NCI-H82 treated with DMSO at 0.1 percent for 48 hours (cell line): ENCODE results near the gene SPATA12.
"Not testable (repeated sequence)": the region's sequence is repeated elsewhere in the genome, so short reads cannot be mapped to it uniquely, and the experiment has no call there.

Source experiments
- DNase-seq: peaks from one replicate; lab custom pipeline; 2025; ENCODE audit not compliant: unreplicated experiment; lab: John Stamatoyannopoulos, UW

SPATA12 gene

DNA sequence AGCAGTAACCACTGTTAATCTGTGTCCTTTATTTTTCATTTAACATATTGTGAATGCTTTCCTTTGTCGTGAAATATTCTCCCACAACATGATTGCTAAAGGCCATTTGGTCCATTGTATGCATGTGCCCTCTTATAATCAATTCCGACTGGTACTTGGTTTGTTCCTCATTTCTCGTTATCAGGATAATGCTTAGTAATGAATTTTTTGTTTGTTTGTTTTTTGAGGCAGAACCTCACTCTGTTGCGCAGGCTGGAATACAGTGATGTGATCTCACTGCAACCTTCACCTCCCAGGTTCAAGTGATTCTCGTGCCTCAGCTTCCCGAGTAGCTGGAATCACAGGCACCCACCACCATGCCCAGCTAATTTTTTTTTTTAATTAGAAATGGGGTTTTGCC lies 22.0 kb downstream of the SPATA12 start:
- DNase-seq = no peak

GRCh38 chr3:57083266-57083995 lies 23.0 kb downstream of the SPATA12 start:
- not testable (repeated sequence) for DNase-seq

GRCh38 chr3:57085211-57085610 lies 24.7 kb downstream of the SPATA12 start:
- DNase-seq = no peak

GRCh38 chr3:57086201-57086600 lies 25.7 kb downstream of the SPATA12 start:
- DNase-seq = no peak

DNA sequence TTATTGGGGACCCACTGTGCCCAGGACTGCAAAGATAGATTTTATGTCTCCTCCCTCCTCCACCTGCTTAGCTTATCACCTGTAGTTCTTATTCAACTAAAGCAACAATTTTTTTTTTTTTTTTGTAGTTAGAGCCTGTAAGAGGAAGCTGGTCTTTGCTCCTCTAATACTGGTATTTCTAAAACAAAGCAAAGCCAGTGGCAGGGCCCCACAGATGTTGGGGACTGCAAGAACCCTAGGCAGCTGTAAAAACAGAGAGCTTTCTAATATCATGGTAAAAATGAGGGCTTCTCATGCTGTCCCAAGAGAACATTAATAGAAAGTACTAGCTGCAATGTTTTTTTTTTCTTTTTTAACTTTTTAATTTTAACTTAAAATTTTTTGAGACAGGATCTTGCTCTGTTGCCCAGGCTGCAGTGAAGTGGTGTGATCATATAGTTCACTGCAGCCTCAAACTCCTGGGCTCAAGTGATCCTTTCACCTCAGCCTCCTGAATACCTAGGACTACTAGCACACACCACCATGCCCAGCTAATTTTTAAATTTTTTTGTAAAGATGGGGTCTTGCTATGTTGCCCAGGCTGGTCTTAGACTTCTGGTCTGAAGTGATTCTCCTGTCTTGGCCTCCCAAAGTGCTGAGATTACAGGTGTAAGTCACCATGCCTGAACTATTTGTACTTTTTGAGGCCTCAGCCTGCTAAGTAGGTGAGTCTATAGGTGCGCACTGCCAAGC lies 27.1 kb downstream of the SPATA12 start:
- DNase-seq = no peak

DNA sequence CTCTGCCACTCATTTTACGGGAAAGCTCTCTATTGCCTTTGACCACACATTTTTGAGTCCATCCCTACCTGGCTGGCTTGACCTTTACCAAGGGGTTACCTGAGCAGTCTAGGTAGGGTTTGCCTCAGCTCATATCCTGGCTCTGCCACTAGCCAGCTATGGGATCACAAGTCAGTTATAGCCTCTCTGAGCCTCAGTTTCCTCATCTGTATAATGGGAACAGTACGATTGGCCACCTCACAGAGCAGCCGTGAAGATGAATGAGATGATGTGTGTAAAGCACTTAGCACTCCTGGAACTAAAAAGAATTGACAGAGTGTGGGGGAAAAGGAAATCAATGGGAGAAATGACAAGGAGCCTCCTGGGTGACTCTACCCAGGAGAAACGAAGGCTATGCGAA lies 28.0 kb downstream of the SPATA12 start:
- no peak for DNase-seq

- no peak for DNase-seq
Measured at GRCh38 chr3:57089043-57089442, 28.6 kb downstream of the SPATA12 start.

DNA sequence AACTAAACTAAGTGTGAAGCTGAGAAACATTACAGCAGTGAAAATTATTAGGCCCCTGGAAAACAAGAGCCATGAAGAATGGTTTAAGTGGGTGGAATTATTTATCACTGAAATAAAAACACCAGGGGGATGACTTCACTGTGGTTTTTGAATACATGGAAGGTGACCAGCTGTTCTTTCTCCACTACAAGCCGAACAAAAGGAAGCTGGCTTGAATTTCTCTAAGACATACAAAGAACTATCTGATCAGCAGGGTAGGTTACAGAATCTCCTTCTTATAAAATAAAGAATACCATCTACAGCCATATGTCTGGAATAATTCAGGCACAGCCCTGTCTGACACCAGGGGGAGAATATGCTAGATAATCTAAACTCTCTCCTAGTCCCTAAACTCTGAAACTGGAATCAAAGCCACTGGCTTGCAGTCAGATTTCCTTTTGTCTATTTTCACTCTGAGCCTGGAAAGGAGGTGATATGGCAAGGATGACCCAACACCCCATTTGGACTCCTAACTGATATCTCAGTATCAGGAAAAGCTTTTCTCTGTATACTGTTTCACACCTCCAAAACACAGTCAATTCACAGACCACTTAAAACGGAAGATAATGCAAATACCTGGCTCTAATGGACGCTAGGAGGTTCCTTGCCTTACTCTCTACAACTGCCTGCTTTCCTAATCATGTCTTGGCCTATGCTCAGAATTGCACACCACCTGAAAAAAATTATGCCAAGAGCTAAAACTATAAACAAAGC lies 31.2 kb downstream of the SPATA12 start:
- DNase-seq = no peak

GRCh38 chr3:57093489-57093888 lies 33.0 kb downstream of the SPATA12 start:
- DNase-seq = no peak

GRCh38 chr3:57093971-57094535 lies 33.6 kb downstream of the SPATA12 start:
- no peak for DNase-seq

DNA sequence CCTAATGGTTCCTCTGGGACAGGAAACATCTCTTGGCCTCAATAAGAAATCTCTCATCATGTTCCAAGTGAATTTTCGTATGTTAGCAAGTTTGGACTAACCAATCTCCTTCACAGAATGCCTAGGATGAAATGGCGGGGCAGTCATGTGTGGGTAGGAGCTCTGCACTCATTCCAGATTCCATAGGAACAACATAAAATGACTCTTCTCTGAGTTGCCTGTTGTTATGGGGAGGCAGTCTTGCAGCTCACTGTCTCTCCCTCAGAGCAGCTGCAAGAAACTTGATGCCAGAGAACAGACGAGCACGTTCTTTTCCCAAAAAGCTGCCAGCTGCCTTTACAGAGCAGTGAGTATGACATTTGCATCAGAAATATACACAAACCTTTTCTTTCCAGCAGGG lies 34.1 kb downstream of the SPATA12 start:
- DNase-seq = no peak

DNA sequence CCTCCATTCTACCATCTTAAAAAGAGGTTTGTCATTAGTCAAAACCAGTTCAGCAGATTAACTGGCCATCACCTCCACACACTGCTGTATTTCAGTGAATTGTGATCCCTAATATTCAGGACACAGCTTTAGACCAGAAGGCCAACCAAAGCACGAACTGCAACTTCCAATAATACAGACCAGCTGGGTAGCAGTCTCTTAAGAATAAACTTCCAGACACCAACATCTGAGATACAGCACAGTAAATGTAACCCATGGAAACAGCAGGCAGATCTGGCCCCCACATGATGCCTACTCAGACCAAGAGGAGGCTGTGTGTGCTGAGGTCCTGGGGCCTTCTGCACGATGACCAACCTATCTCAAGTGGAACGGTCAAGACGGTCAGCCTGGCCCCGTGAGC lies 34.9 kb downstream of the SPATA12 start:
- no peak for DNase-seq

DNA sequence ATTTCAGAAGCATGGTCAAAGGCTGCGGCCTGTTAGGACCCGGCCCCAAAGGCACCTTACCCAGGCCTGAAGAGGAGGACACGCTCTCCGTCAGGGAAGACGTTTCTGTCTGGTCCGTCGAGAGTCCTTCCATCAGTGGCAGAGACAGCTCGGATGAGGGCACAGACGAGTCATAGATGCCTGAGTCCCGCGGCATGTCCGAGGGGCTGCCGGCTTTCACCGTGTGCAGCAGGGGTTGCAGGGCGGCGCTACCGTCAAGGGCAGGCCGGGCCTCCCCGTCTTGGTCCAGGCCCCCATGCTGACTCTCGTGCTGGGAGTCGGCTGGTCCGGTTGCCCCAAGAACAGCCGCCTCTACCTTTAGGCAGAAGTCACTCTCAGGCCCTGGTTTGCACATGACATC lies 37.1 kb downstream of the SPATA12 start:
- DNase-seq = no peak

DNA sequence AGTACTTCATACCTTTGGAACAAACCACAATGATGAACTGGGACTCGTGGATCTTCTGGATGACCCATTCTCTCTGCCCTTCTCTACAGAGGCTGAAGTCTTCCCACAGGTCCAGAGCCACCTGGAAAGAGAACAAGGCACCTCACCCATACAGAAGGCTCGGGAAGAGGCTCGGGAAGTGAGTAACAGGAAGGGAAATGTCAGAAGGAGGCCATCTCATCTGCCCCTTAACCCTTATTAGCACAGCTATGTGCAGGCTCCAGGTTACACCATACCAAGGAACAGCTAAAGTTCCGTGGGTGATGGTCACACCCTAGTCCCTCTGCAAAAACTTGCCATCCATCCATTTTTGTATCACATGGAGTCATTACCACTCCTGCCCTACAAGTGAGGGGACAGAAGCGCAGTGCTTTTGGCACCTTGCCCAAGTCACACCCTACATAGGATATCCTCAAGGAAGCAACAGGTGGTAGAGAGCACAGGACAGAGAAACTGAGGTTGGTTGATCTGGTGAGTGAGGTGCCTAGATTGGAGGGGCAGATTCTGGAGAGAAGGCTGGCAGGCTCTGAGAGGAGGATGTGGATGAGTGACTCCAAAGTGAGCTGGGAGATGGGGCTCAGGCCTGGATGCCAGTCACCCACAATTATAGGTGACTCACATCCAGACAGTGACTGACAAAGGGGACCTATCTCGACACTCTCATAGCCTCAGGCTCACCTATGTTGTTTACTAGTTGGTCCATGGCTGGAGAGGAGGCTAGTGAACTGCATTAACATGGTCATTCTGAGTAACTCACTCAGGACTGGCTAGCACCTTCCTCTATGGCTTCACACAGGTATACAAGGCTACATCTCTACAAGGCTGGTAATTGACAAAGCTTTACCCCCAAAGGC lies 38.2 kb downstream of the SPATA12 start:
- DNase-seq = no peak

DNA sequence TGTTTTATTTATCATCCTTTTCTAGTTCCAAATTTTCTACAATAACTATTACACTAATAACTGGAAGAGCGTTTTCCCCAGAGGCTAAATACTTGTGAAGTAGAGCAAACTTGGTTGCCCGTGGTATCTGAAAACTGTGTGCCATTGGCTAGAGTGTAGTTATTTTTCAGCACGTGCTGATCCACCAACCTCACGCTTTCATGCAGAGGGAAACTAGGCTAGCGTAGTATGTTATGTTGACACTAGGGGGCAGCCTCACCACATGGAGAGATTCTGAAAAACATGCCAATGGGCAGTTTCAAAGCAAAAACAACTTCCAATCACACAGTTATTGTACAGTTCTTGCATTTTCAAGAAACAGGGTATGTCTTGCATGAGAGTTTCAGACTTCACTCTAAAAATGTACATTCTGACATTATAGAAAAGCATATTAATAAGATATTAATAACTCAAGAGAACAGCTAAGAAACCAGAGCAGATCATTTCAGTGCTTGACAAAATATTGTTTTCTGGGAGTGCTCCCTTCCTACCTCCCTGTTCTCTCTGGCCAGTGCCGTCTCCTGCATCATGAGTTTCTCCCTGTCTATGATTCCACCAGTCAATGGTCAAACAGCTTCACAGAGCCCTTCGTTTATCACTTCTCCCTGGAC lies 39.7 kb downstream of the SPATA12 start:
- no peak for DNase-seq

DNA sequence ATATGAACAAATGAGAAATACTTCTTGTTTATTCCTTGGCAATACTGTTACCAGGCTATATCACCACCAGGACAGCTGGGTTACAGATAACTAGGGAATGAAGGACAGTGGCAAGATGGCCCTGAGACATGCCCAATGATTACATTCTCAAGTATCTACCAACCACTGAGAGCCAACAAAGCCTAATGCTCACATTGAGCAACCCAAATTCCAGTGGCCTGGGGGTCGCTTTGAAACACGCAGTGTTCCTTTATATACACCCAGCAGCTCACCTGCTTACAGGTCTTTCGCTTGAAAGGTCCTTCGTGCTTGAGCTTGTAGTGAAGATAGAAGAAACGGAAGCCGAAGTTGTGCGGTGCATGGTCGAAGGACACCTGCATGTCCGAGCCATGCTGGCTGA lies 45.1 kb downstream of the SPATA12 start:
- DNase-seq = no peak

- no peak for DNase-seq
Measured at GRCh38 chr3:57108684-57109083, 48.2 kb downstream of the SPATA12 start.

DNA sequence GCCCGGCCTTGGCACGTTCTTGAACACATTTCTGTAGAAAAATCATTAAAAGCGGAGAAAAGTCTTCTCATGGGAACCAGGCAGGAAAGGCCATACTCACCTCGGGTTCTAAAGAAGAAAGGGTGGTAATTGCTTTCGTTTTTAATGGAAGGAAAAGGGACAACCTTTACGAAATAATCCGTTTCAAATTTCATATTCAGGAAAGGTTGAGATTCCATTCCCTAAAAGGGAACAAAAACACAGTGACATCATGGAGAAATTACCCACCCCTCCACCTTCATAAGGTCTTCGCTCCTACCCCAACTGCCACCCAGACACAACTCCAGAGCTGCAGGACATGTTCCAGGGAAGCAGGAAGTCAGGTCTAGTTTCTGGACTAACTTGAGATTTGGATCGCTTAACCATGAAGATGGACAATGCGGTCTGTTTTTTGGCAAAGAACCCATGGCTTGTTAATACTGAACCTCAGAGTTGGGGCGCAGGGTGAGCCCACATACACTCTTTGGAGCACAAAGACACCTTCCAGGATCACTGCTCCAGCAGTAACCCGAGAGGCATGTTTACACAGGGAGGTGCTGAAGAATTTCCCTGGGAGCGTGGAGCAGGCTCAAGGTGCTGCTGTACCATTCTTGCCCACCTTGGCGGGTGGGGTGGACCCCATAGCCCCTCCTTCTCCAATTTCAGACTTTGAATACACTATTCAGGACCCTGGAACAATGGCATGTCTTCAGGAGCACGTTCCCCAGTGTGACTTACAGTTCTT lies 49.2 kb downstream of the SPATA12 start:
- no peak for DNase-seq

DNA sequence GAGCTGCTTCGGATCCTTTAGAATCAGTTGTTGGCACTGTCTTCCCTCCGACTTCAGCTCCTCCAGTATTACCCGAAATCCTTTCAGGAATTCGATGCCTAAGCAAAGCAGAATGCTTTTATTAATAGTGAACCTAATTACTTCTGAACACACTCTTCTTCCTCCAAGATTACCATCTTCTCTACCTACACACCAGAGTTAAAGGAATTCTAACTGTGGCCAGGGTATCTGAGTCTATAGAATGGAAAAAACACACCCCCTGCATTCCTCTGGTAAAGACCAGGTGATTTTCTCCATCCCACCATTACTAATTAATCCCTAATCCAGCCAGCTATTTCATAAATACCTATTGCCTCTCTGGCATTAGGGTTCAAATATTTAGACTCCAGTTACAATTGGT lies 49.8 kb downstream of the SPATA12 start:
- DNase-seq = no peak
